HL-60 (cell line): ENCODE results near the gene GRID1.

Experiments used
- DNase-seq, 2 experiments: peaks; one replicate each; pipeline ENCODE4 v3.0.0-alpha.2; 2010 to 2020; ENCODE audit warnings: low read depth in 1 of 2, low spot score in 1 of 2
- H3K27ac ChIP-seq: fragments of 250-450 bp; sonication (Bioruptor Pico); replicated peaks from 2 replicates; pipeline ENCODE4 v1.5.1; 2020; ENCODE audit warnings: mild to moderate bottlenecking, moderate library complexity
- H3K27me3 ChIP-seq: fragments of 250-450 bp; sonication (Bioruptor Pico); 2 replicates; pipeline ENCODE4 v1.5.1; 2021; ENCODE audit warnings: mild to moderate bottlenecking, moderate library complexity; ENCODE audit not compliant: insufficient read depth, poor library complexity, severe bottlenecking
- H3K4me3 ChIP-seq: replicated peaks from 2 replicates; pipeline ENCODE4 v1.5.1; 2011; ENCODE audit warnings: mild to moderate bottlenecking, control low read depth, low read length; ENCODE audit not compliant: insufficient read depth
- CTCF ChIP-seq: IDR thresholded peaks from one replicate; pipeline ENCODE4 v1.5.1; 2011; ENCODE audit warnings: low read length, control low read depth, inconsistent platforms; ENCODE audit not compliant: insufficient read depth
- GABPA ChIP-seq: IDR thresholded peaks from 2 replicates; pipeline ENCODE4 v1.6.1; 2012; ENCODE audit warnings: low read depth
- POLR2AphosphoS5 ChIP-seq: IDR thresholded peaks from 2 replicates; pipeline ENCODE4 v1.6.1; 2012; ENCODE audit warnings: low read depth
- REST ChIP-seq: IDR thresholded peaks from 2 replicates; pipeline ENCODE4 v1.6.1; 2012; ENCODE audit warnings: low read depth; ENCODE audit not compliant: insufficient replicate concordance
- SPI1 ChIP-seq: IDR thresholded peaks from 2 replicates; pipeline ENCODE4 v1.6.1; 2012; ENCODE audit warnings: low read depth, mild to moderate bottlenecking, borderline replicate concordance

Gene GRID1

GRCh38 chr10:85789982-85790789, 576.4 kb downstream of the GRID1 start:
- H3K4me3 ChIP-seq: no peak overlapping the region
- no peak for DNase-seq
- no peaks in the 10 kb centered on the region for H3K27me3 ChIP-seq
- TF ChIP-seq CTCF (no peak), REST (no peak), POLR2AphosphoS5 (no peak), GABPA (no peak)
- H3K27ac ChIP-seq: no peak overlapping the region

- H3K27ac ChIP-seq: no peak overlapping the region
- no peak overlapping the region for H3K4me3 ChIP-seq
- TF ChIP-seq CTCF (no peak), SPI1 (no peak), GABPA (no peak), POLR2AphosphoS5 (no peak), REST (no peak)
- no peaks in the 10 kb centered on the region for H3K27me3 ChIP-seq
- no peak for DNase-seq
Observed at GRCh38 chr10:85789125-85789524, 577.5 kb downstream of the GRID1 start.

GRCh38 chr10:85788570-85788969, 578.0 kb downstream of the GRID1 start:
- no peak for DNase-seq
- H3K4me3 ChIP-seq: no peak overlapping the region
- no peaks in the 10 kb centered on the region for H3K27me3 ChIP-seq
- TF ChIP-seq SPI1: no peak
- TF ChIP-seq REST: no peak
- no peak for TF ChIP-seq POLR2AphosphoS5
- TF ChIP-seq GABPA: no peak
- no peak for TF ChIP-seq CTCF
- H3K27ac ChIP-seq: no peak overlapping the region
